Common myeloid progenitor, CD34-positive (primary cell): ENCODE results near the gene C11orf21.

ENCODE experiments used
- CTCF ChIA-PET: fragments of 350-600 bp; sonication (Branson Sonifier 250); formaldehyde crosslinking; loops from one replicate; lab custom pipeline; 2021; ENCODE audit warnings: antibody characterized with exemption; lab: Charles Lee
- POLR2A ChIA-PET: fragments of 350-600 bp; sonication (Branson Sonifier 250); formaldehyde crosslinking; loops from one replicate; lab custom pipeline; 2021; ENCODE audit warnings: antibody characterized with exemption; lab: Charles Lee
- DNase-seq, 3 donors: peaks; one replicate each; pipeline versions ENCODE4 v3.0.0 to v3.0.0-alpha.2; 2013
- H3K27ac ChIP-seq, 2 experiments: 1 replicate in 1 of 2; 2 replicates in 1 of 2; pipeline ENCODE4 v1.7.0; 2013; ENCODE audit warnings: inconsistent platforms in 2 of 2, low read length in 2 of 2, mild to moderate bottlenecking in 2 of 2, low read depth in 1 of 2, moderate library complexity in 1 of 2; ENCODE audit not compliant: severe bottlenecking in 2 of 2, insufficient read depth in 1 of 2, poor library complexity in 1 of 2
- H3K27me3 ChIP-seq, 5 experiments: replicated peaks in 2 of 5; 1 replicate in 3 of 5; 2 replicates in 2 of 5; pipeline versions ENCODE4 v1.6.1 to v1.7.0; 2013; ENCODE audit warnings: low read length in 4 of 5, mild to moderate bottlenecking in 2 of 5, moderate library complexity in 2 of 5, inconsistent platforms in 1 of 5; ENCODE audit not compliant: insufficient read depth in 5 of 5, control insufficient read depth in 4 of 5
- H3K36me3 ChIP-seq, 4 experiments: 1 replicate in 2 of 4; 2 replicates in 2 of 4; pipeline versions ENCODE4 v1.6.1 to v1.7.0; 2013; ENCODE audit warnings: low read length in 3 of 4, control low read depth in 1 of 4, mild to moderate bottlenecking in 1 of 4; ENCODE audit not compliant: control insufficient read depth in 4 of 4, insufficient read depth in 4 of 4
- H3K4me1 ChIP-seq, 4 experiments: 1 replicate in 3 of 4; 2 replicates in 1 of 4; pipeline versions ENCODE4 v1.6.1 to v1.7.1; 2013; ENCODE audit warnings: low read length in 3 of 4, mild to moderate bottlenecking in 3 of 4, control low read depth in 1 of 4, inconsistent platforms in 1 of 4, moderate library complexity in 1 of 4; ENCODE audit not compliant: control insufficient read depth in 4 of 4, insufficient read depth in 4 of 4; ENCODE audit errors: control extremely low read depth in 1 of 4
- H3K4me3 ChIP-seq, 7 experiments: 1 replicate in 4 of 7; 2 replicates in 3 of 7; pipeline versions ENCODE4 v1.5.1 to v1.7.0; 2013; ENCODE audit warnings: mild to moderate bottlenecking in 7 of 7, low read length in 6 of 7, moderate library complexity in 6 of 7, inconsistent platforms in 2 of 7, low read depth in 2 of 7, control low read depth in 1 of 7; ENCODE audit not compliant: insufficient read depth in 4 of 7, control insufficient read depth in 1 of 7; ENCODE audit errors: extremely low read depth in 1 of 7
- H3K9me3 ChIP-seq, 5 experiments: 1 replicate in 4 of 5; 2 replicates in 1 of 5; pipeline versions ENCODE4 v1.6.1 to v1.7.1; 2013; ENCODE audit warnings: low read length in 4 of 5, mild to moderate bottlenecking in 2 of 5, inconsistent platforms in 1 of 5, low read depth in 1 of 5, moderate library complexity in 1 of 5; ENCODE audit not compliant: control insufficient read depth in 4 of 5, insufficient read depth in 2 of 5; ENCODE audit errors: control extremely low read depth in 1 of 5
- WGBS: methylation state at CpG from one replicate; pipeline ENCODE4 v1.1.5; 2013; ENCODE audit not compliant: insufficient coverage; 5-methylcytosine and 5-hydroxymethylcytosine counted together

The C11orf21 gene

DNA sequence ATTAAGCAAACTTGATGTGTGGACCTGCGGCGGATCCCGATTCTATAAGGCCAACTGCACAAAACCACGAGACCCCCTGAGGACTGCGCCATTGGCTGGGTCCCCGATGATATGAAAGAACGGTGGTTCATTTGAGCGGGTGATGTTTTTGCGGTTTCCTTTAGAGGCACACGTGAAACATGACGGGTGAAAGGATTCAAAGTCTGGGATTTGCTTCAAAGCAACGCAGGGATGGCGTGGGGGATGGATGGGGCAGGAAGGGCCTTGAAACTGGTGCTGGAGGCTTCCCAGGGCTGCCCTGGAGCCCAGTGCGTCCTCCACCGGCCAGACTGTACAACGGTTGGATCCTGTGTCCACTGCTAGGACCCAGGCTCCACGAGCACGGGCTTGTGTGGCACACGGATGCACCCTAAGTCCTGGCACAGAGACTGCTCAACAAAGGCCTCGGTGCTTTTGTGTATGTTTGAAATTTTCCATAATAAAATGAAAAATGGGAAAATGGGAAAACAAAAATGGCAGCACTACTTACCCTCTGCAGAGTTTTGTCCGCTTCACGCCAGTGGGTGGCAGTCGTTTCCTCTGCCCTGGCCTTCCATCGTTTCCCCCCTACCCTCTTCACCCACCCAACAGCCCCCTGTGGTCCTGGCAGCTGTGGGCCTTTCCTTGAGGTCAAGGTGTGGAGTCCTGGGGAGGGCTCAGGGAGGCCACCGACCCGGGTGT is 35.0 kb downstream of the C11orf21 start:
- no peak for DNase-seq
- POLR2A ChIA-PET, result no interaction called here
- Histone ChIP-seq H3K27me3 (peaks cover 0 to 21% (median 12%) of the 10 kb centered on the region in 5 experiments), H3K36me3 (no peaks in the 10 kb centered on the region), H3K27ac (no peak overlapping the region), H3K9me3 (no peaks in the 10 kb centered on the region), H3K4me1 (peaks cover 0 to 48% (median 43%) of the 10 kb centered on the region in 4 experiments), H3K4me3 (no peak overlapping the region)
- 97% methylated on average over 24 of the region's 26 CpGs for WGBS
- CTCF ChIA-PET, result interaction anchor here (1.4 to 1.6 kb wide), 3 partner anchors 8 to 39 kb away, joined by 5 to 6 read pairs (median 5); partner anchors contain the start of genes C11orf21 and TSPAN32

DNA sequence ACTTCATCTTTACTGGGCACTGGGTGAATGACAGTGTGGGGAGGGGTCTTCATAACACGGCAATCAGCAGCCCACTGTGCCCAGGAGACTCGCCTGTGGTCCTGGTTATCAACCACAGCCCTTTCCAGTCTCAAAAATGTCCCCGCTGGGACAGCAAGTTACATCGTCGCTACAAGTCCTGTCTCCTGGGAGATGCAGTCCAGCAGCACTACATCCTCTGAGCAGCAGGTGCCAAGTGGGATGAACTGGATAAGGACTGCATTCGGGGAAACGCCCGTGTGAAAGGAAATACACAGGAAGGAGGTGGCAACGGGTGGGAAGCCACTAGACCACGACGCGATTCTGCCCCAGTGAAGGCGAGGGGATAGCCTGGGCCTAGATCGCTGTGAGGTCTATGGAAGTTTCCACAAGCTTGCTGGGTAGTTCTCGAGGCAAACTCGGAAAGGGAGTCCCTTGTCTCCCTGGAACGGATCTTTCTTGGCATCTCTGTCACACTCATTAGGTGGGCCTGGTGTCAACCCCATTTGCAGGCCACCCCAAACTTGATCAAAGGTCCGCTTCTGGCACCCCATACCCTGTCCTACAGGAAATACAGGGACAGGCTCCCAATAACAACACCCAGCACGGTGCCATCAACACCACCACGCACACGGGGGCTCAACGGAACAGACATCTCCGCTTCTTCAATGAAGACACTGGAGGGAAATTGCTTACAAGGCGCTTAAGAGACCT is 35.7 kb downstream of the C11orf21 start:
- peaks cover 0 to 14% (median 9%) of the 10 kb centered on the region in 5 experiments for H3K27me3 ChIP-seq
- H3K27ac ChIP-seq, result no peak overlapping the region
- ChIA-PET CTCF (no interaction called here), POLR2A (interaction anchor here (0.6 kb wide), 1 partner anchor 42 kb away, joined by 5 read pairs; no protein-coding TSS in a partner anchor)
- no peaks in the 10 kb centered on the region for H3K36me3 ChIP-seq
- DNase-seq, result peak in 1 of 3 donors; percentile 11
- H3K4me3 ChIP-seq, result peak overlapping the region in 2 of 7 experiments; percentile 44 to 46
- H3K9me3 ChIP-seq, result no peaks in the 10 kb centered on the region
- H3K4me1 ChIP-seq, result peaks cover 0 to 43% (median 40%) of the 10 kb centered on the region in 4 experiments
- 55% methylated on average over 22 of the region's 24 CpGs for WGBS

DNA sequence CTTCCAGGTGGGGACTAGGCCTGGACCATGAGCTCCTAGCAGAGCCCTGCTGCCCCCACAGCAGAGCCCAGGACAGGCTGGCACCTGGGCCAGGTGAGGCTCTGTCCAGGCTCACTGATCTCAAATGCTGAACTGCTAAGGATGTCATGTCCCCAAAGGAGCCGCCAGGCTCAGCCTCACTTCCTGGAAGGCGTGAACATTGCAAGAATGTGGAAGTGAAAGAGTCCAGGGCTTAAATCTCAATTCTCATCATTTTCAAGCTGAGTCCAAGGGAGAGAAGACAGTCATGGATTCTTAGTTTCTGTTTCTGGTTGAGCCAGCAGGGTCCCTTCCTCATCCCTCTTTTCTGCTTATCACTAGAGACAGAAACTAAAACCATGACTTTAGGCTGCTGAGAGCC is 36.3 kb downstream of the C11orf21 start:
- no peak overlapping the region for H3K27ac ChIP-seq
- H3K9me3 ChIP-seq, result no peaks in the 10 kb centered on the region
- CTCF ChIA-PET, result no interaction called here
- POLR2A ChIA-PET, result interaction anchor here (0.6 to 0.7 kb wide), 2 partner anchors 42 to 177 kb away, joined by 4 to 5 read pairs; no protein-coding TSS in a partner anchor
- H3K36me3 ChIP-seq, result no peaks in the 10 kb centered on the region
- peak overlapping the region in 2 of 7 experiments; percentile 44 to 46 for H3K4me3 ChIP-seq
- 0% methylated on average over 2 of the region's 2 CpGs for WGBS
- H3K27me3 ChIP-seq, result peaks cover 0 to 8% (median 3%) of the 10 kb centered on the region in 5 experiments
- peaks cover 0 to 36% (median 34%) of the 10 kb centered on the region in 4 experiments for H3K4me1 ChIP-seq
- DNase-seq, result peak; percentile 59 to 87 (median 85)

DNA sequence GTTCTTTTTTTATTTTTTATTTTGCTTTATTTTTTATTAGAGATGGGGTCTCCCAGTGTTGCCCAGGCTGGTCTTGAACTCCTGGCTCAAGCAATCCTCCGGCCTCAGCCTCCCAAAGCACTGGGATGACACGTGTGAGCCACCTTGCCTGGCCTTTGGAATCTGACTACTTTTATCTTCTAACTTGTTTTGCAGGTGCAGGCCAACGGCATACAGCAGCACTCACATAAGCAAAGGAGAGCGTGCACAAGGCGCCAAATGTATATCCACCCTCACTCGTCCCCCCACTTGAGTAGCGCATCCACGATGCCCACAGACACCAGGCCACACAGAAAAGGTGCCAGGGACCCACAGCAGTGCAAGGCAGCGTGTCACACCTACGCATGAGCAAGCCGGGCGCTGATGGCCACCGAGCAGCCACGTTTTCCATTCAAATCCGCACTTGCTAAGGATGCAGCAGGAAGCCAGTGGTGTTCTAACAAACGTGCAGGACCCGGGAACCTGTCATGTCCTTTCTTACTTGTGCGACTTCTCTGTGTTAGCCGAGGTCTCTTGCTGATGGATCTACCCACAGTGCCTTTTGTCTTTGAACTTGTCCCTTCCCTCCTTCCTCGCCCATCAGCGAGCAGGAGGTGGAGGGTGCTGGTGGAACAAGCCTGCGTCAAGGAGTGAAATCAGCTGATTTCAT is 37.2 kb downstream of the C11orf21 start:
- 97% methylated on average over 22 of the region's 22 CpGs for WGBS
- CTCF ChIA-PET, result interaction anchor here (1.9 kb wide), 1 partner anchor 56 kb away, joined by 6 read pairs; no protein-coding TSS in a partner anchor
- DNase-seq, result no peak
- Histone ChIP-seq H3K36me3 (no peaks in the 10 kb centered on the region), H3K4me1 (peaks cover 0 to 28% (median 25%) of the 10 kb centered on the region in 4 experiments), H3K27me3 (no peaks in the 10 kb centered on the region), H3K4me3 (no peak overlapping the region), H3K27ac (no peak overlapping the region), H3K9me3 (no peaks in the 10 kb centered on the region)
- POLR2A ChIA-PET, result no interaction called here

DNA sequence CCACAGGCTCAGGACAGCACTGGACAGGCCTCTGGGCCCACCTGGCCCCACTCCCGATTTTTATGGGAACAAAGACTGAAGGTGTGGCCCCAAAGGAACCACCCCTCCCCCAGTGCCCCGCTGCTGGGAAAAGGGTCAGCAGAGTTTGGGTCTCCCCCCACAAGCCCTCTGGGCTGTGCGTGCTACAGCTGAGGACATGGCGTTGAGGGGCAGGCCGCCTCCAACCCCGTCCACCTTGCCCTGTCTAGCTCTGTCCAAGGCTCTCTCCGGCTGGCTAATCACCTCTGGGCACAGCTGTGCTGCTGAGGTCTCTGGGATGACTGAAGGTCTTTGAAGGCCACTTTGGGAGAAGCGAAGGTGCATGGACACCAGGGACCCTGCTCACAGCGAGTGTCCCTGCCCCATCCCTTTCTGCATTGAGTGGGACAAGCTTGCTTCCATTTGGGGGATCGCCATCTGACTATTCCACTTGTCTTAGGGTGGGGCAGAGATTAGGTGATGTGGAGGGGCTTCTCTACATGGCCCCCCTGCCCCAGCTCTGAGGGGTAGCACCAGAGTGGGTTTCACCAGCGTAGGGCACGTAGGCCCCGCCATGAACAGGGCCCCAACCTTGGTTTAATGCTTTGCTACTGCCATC is 37.9 kb downstream of the C11orf21 start:
- Histone ChIP-seq H3K9me3 (no peaks in the 10 kb centered on the region), H3K27me3 (no peaks in the 10 kb centered on the region), H3K4me1 (peaks cover 0 to 23% (median 19%) of the 10 kb centered on the region in 4 experiments), H3K27ac (no peak overlapping the region), H3K36me3 (no peaks in the 10 kb centered on the region), H3K4me3 (no peak overlapping the region)
- CTCF ChIA-PET, result interaction anchor here (0.8 to 1.9 kb wide), 3 partner anchors 13 to 157 kb away, joined by 3 to 6 read pairs (median 3); no protein-coding TSS in a partner anchor
- POLR2A ChIA-PET, result no interaction called here
- 96% methylated on average over 10 of the region's 13 CpGs for WGBS
- no peak for DNase-seq

DNA sequence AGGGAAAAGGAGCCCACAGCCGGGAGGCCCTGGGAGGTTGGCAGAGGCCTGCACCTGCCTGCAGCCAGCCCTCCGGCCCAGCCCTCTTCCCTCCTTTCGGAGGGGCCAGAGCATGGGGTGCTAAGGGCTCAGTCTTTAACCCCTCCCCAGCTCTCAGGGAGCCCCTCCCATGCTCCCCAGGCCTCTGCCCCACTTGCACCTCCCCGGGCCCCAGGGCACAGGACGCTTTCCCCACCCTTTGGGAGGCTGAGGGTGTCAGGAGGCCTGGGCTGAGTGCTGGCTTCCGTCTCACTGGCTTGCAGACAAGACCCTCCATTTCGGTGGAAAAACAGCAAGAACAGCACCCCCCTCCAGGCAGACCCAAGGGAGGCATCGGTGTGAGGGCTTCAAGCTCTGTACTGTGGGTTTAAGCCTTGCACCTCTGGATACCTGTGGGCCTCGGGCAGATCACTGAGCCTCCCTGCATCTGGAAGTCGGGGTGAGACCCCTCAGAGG is 38.6 kb downstream of the C11orf21 start:
- no peak overlapping the region for H3K27ac ChIP-seq
- CTCF ChIA-PET, result interaction anchor here (0.8 to 1.9 kb wide), 3 partner anchors 13 to 158 kb away, joined by 3 to 6 read pairs (median 3); no protein-coding TSS in a partner anchor
- DNase-seq, result no peak
- peaks cover 0 to 18% (median 15%) of the 10 kb centered on the region in 4 experiments for H3K4me1 ChIP-seq
- H3K9me3 ChIP-seq, result no peaks in the 10 kb centered on the region
- no peak overlapping the region for H3K4me3 ChIP-seq
- no peaks in the 10 kb centered on the region for H3K36me3 ChIP-seq
- WGBS, result 100% methylated on average over 4 of the region's 10 CpGs
- POLR2A ChIA-PET, result no interaction called here
- H3K27me3 ChIP-seq, result no peaks in the 10 kb centered on the region
